Breast epithelium (tissue), 3 donors: Measurements from ENCODE around the gene AQP6.

Experiments used
- CTCF ChIP-seq, 3 donors: fragments of 450-650 bp; IDR thresholded peaks; one replicate each; pipeline ENCODE4 v1.5.1; 2016 to 2017; ENCODE audit warnings: antibody characterized with exemption in 3 of 3, mild to moderate bottlenecking in 3 of 3, moderate library complexity in 3 of 3
- POLR2A ChIP-seq: fragments of 450-650 bp; IDR thresholded peaks from one replicate; pipeline ENCODE4 v1.6.1; 2016; ENCODE audit warnings: antibody characterized with exemption, mild to moderate bottlenecking, moderate library complexity
- POLR2AphosphoS5 ChIP-seq, 3 donors: sonication (generic); formaldehyde crosslinking; IDR thresholded peaks; one replicate each; pipeline ENCODE4 v1.6.1; 2017; ENCODE audit warnings: antibody characterized with exemption in 3 of 3

GRCh38 chr12:49934505-49934904, 38.2 kb upstream of the AQP6 start:
- TF ChIP-seq CTCF (IDR thresholded peaks at IDR 0.05): no peak
- TF ChIP-seq POLR2A: no peak
- no peak for TF ChIP-seq POLR2AphosphoS5 (IDR thresholded peaks at IDR 0.05)
